NCI-H446 treated with DMSO at 0.1 percent for 48 hours (cell line): ENCODE results near the gene DICER1.

Experiments used
- DNase-seq: peaks from one replicate; lab custom pipeline; 2025; lab: John Stamatoyannopoulos, UW

DICER1 gene

DNA sequence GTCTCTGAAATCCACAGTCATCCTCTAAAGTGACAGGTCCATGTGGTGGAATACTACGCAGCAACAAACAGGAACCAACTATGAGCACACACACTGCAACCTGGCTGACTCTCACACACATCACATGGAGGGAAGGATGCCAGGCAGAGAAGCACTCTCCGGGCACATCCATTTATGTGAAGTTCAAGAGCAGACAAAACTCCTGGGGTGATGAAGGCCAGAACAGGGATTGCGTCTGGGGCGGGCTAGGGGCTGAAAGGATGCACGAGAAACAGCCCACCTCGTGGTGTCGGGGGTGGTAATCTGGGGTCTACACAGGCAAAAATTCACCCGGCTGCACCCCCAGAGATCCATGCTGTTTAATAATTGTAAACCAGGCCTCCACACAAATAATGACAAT, 100.2 kb downstream of the DICER1 start:
- no peak for DNase-seq

- DNase-seq, result no peak
Measured at GRCh38 chr14:95056476-95056875, 100.9 kb downstream of the DICER1 start.

DNA sequence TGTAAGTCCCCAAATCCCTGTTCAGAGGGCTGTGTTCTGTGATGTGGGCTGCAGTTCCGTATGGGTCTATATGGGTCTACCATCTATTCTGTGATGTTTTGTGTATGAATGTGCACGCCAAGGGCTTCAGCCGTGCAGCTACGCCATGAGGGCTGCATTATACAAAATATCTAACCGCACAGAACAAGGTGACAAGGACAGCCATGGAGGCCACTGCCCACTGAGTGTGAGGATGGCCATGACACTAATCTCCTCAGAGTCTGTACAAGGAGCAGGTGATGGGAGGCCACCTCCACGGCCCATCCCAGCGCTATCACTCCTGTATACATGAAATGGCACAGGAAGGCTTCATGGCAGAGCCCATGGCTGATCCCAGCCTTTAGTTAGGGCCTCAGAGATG, 102.0 kb downstream of the DICER1 start:
- no peak for DNase-seq

DNA sequence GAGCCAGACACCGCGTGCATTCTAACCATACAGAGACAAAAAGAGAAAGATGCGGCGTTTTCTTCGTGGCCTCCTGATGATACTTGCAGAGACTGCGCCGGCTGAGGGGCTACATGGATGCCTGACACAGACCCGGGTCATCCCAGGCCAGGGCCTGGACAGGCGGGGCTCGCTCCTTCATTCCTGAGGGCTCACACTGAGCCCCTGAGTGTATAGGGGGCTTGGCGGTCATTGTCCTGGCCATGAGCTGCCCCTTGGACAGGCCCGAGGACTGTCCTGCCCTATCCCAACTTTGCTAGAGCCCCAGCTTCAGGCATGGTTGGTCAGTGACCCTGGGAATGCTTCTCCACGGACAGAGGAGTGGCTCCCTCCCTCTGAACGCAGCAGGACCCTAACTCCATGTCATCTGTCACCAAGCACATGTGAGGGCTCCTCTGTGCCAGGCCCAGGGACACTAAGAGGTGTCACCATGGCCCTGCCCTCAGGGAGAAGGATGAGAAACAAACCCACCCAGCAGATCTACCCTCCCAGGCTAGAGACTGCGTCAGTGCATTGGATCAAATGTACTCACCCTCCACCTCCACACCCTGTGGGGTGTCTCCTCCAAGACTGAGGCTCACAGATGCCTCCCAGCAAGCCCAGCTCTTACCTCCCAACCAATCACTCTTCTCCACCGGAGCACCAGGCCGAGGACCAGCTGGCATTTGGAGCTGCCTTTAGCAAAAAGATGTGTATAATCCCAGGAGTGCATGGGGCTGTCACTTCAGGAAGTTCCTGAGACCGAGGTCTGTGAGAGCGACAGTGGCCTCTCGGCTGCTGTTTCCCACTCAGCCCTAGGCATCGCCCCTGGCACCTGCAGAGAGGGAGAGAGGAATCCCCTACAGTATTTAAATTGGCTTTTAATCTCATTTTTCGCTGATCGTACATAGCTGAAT, 102.7 kb downstream of the DICER1 start:
- no peak for DNase-seq

DNA sequence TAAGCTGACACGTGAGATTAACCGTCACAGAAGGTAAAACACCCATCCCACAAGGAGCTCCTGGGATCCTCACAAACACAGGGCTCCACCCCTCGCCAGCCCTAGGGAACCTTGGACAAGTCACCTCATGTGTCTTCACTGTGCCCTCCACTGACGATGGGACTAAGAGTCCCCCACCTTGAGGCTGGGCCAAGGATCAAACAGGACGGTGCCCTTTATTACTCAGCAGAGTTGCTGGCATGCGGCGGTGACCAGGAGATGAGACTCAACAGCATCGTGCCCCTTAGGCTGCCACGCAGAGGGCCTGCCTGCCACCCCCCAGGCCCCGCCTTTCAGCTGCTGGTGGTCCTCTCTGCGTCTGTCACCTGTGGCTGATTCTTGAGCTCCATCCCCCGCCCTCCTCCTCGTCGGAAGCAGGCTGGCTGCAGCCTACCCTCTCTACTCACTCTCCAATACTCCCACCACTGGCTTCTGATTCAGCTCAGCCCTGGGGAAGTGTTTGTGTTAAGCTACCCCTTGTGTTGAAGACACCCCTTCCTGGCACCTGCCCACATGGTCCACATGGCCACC, 105.2 kb downstream of the DICER1 start:
- no peak for DNase-seq

DNA sequence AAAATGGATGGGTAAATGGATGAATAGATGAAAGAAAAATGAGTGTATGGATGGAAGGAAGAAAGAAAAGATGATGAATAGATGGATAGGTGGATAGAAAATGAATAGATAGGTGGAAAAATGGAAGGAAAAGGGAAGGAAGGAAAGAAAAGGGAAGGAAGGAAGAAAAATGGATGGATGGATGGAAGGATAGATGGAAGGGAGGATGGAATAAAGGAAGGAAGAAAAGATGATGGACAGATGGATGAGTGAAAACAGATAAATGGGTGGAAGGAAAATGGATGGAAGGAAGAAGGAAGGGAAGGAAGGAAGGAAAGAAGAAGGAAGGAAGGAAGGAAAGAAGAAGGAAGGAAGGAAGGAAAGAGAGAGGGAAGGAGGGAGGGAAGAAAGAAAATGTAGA, 107.4 kb downstream of the DICER1 start:
- DNase-seq, result no peak

DNA sequence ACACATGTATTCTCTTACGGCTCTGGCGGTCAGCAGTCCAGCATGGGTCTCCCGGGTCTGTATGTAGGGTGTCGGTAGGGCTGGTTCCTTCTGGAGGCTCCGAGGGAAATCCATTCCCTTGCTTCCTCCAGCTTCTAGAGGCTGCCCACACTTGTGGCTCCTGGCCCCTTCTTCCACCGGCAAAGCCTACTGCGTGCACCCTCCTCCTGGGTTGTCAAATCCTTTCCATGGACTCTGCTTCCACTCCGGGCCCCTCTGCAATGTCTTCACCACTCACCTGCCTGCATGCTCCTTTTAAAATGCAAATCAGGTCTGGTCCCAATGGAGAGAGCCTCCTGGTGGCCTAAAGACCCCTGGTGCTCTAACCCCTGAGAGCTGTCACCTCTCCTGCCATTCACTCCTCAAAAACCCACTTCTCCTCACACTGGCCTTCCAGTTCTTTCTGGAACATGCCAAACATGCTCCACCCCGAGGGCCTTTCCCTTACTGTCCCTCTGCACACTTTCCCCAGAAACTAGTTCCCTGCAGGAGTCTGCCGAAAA, 108.5 kb downstream of the DICER1 start:
- DNase-seq, result no peak

DNA sequence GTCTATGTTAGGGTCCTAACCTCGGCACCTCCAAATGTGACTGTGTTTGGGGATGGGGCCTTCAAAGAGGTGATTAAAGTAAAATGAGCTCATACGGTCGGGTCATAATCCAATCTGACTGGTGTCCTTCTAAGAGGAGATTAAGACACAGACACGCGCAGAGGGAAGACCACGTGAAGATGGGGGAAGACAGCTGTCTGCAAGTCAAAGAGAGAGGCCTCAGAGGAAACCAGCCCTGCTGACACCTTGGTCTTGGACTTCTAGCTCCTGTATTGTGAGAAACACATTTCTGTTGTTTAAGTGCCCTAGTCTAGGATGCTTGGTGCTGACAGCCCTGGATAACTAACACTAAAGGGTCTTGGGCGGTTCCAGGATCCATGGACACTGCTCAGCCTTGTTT, 109.6 kb downstream of the DICER1 start:
- DNase-seq, result no peak

DNA sequence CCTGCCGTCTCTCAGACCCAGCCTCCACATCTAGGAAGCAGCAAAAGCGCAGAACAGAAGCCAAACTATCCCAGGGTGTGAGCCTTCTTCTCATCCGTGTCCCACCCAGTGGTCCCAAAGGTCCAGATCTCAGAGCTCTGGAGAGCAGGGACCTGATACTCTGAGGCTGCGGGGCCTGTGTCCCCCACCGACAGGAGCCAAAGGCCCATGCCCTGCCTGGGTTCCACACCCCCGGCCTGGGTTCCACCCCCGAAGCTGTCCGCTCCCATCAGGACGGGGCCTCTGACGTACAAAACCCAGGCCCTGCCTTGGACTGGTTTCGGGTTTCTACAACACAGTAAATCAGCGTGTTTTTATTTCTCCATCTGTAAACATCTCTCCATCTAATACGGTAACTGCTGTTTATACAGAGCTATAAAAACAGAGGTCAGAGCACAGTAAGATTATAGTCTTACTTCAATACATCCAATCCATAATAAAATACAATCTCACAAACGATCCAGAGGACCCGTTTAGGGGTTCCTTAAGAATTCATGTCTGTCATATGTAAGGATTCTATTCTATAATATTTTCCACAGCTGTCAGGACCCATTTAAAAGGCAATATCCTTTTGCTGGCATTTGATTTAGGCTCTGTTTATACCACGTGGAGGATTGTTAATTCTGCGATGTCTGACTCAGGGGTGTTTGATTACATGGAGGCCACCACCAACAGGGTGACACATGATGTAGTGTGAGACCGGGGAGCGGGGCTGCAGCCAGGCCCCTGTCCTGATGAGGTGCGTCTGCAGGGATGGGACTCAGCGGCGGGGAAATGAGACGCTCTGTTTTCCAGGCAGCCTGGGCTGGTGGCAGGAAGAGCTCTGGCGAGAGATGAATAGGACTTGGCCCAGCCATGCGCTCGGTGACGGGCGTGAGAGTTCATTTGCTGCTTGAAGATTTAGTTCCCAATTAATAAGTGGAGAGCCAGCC, 110.3 kb downstream of the DICER1 start:
- no peak for DNase-seq

GRCh38 chr14:95045836-95046430, 111.4 kb downstream of the DICER1 start:
- no peak for DNase-seq

DNA sequence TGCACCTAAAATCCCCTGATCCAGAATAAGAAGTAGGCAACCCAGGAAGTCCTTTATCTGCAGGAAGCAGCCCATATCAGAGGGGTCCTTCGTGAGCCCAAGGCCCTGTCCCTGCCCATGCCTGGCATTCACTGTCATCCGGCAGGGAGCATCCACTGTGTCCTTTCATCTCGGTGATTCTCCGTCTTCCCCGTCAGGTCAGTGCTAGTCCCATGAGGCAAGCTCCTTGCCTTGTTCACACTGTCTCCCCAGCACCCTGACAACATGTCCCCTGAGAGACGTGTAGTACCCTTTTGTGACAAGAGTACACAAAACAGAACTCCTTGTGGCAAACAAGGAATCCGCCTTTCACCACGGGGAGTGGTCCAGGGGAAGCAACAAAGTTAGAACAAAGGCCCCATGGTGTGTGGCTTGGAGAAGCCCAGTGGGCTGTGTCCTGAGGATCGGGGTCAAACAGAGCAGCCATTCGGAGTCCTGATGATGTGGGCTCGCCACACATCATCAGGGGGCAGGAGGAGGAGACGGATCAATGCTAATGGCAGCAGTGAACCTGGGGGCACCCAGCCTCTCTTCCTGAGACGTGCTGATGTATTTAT, 112.1 kb downstream of the DICER1 start:
- DNase-seq, result no peak

- DNase-seq, result no peak
Measured at GRCh38 chr14:95044463-95045105, 112.7 kb downstream of the DICER1 start.

GRCh38 chr14:95043732-95044462, 113.4 kb downstream of the DICER1 start:
- DNase-seq, result no peak

GRCh38 chr14:95043314-95043713, 114.0 kb downstream of the DICER1 start:
- DNase-seq, result no peak

GRCh38 chr14:95041477-95042020, 115.8 kb downstream of the DICER1 start:
- no peak for DNase-seq

DNA sequence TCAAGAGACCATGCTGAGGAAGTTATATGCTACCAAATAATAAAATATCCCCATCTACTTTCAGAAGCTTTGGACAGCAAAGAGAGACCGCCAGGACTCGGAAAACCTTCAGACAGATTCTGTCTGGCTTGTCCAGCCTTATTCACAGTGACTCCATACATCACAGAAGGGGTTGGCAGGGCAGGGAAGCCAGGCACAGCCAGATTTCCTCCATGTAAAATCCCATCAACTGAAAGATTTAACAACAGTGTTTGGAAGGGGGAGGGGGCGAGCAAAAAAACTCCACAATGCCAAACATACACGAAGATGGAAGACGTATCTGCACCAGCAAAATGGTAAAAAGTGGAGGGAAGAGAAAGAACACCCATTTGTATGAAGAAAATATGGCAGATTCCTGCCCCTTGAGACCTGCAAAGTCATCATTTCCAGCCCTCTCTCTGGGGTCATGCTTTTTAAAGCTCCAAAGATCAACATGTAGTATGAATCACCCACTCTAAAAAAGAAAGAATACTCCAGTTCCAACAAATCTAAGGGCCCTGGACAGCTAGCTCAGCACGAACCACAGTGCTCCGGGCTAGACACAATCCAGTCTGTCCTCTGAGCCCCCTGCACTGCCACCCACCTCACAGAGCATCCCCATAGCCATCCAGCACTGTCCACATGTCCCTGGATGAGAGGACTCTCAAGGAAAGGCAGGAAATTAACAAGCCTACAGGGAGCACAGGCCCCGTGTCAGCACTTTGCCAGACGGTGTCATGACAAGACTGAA, 116.4 kb downstream of the DICER1 start:
- no peak for DNase-seq

DNA sequence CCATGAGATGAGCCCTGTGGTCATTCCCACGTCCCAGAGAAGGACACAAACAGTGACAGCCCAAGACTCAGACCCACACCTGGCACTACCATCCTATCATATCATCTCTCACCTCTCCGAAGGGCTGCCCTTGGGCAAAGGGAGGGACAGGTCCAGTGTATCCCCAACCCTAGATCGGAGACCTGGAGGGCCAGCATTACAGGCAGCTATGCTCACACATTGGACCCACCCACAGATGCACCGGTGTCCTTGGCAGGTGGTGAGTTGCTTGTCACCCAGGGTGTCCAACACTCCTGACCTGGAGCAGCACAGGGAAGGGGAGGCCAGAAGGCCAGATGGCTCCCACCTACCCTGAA, 117.4 kb downstream of the DICER1 start:
- no peak for DNase-seq

DNA sequence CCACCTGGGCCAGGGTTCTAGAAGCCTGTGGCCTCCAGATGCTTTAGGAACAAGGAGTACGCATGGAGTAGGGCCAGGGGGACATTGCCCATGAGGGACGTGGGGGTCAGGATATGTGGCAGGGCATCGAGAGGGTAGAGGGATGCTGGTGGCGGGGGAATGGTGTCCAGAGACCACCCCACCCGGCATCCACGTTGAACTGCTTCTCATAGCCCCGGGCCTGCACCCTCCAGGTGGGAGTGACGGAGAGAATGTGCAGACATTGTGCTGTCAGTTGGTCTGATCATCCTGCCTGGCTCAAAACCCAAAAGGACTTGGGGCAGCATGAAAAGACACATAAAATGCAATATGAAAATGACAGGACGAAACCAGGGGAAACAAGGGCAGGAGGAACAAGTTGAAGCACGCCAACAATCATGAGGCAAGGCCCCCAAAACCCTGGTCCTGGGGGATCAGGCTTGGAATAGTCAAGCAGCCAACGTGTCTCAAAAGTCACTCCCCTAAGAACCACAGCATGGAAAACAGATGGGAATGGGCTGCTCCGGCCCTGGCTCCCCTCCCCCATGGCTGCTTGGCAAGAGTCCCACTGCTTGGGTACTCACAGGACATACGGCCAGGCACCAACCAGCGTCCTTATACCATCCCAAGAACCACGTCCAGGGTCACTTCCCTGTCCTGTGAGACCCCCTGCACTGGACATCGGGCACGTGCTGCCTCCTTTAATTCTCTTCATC, 117.9 kb downstream of the DICER1 start:
- DNase-seq, result no peak
